IMR-90 (cell line): ENCODE data around the gene TMEM63A.

Source experiments
- BHLHE40 ChIP-seq: fragments of 150-350 bp; IDR thresholded peaks from 2 replicates; pipeline ENCODE4 v1.6.1; 2016; ENCODE audit warnings: mild to moderate bottlenecking, low read depth, low read length
- CEBPB ChIP-seq: IDR thresholded peaks from 2 replicates; pipeline ENCODE4 v1.6.1; 2012; ENCODE audit warnings: low read depth, low read length, improper control_type of control experiment
- CHD1 ChIP-seq: IDR thresholded peaks from 2 replicates; pipeline ENCODE4 v1.6.1; 2012; ENCODE audit warnings: low read depth, low read length, improper control_type of control experiment
- CTCF ChIP-seq: conservative IDR thresholded peaks from 2 replicates; pipeline ENCODE4 v1.5.1; 2012; ENCODE audit warnings: mild to moderate bottlenecking, low read depth, low read length, improper control_type of control experiment
- ELK1 ChIP-seq: fragments of 150-350 bp; IDR thresholded peaks from 2 replicates; pipeline ENCODE4 v1.6.1; 2016; ENCODE audit warnings: low read depth, mild to moderate bottlenecking, low read length, moderate library complexity, borderline replicate concordance
- POLR2A ChIP-seq: IDR thresholded peaks from 2 replicates; pipeline ENCODE4 v1.6.1; 2012; ENCODE audit warnings: mild to moderate bottlenecking, low read depth, low read length
- RAD21 ChIP-seq: IDR thresholded peaks from 2 replicates; pipeline ENCODE4 v1.6.1; 2012; ENCODE audit warnings: low read length, improper control_type of control experiment
- RCOR1 ChIP-seq: IDR thresholded peaks from 2 replicates; pipeline ENCODE4 v1.6.1; 2012; ENCODE audit warnings: mild to moderate bottlenecking, low read length, improper control_type of control experiment; ENCODE audit not compliant: insufficient replicate concordance
- RFX5 ChIP-seq: IDR thresholded peaks from 2 replicates; pipeline ENCODE4 v1.8.0; 2012; ENCODE audit warnings: low read depth, mild to moderate bottlenecking, low read length, moderate library complexity
- SMC3 ChIP-seq: fragments of 150-350 bp; IDR thresholded peaks from 2 replicates; pipeline ENCODE4 v1.6.1; 2016; ENCODE audit warnings: low read depth, mild to moderate bottlenecking, antibody characterized with exemption, low read length, moderate library complexity

GRCh38 chr1:225812488-225813213 is 69.5 kb downstream of the TMEM63A start:
- TF ChIP-seq CTCF: no peak
- no peak for TF ChIP-seq RFX5
- no peak for TF ChIP-seq POLR2A
- TF ChIP-seq RAD21: no peak
- TF ChIP-seq BHLHE40: no peak
- TF ChIP-seq ELK1: no peak
- no peak for TF ChIP-seq RCOR1
- TF ChIP-seq CEBPB: no peak
- no peak for TF ChIP-seq SMC3
- TF ChIP-seq CHD1: no peak
